HG03097 (cell line): Measurements from ENCODE around the gene EXOC1.

Source experiments
- ATAC-seq: cut with Tn5 transposase; IDR thresholded peaks from one replicate; pipeline ENCODE4 v1.9.1; 2021; ENCODE audit not compliant: unreplicated experiment, low FRiP score

Gene EXOC1

GRCh38 chr4:55947254-55947882, 93.9 kb downstream of the EXOC1 start:
- ATAC-seq, result peak; percentile 26

GRCh38 chr4:55947912-55948725, 94.7 kb downstream of the EXOC1 start:
- no peak for ATAC-seq

- peak; percentile 71 for ATAC-seq
Measured at GRCh38 chr4:55948726-55949481, 95.5 kb downstream of the EXOC1 start, which contains the start of gene CEP135. CEP135 (plus strand) TSS chr4:55948945; CDS start chr4:55952131, 3,186 bp downstream.

- ATAC-seq, result no peak
Measured at GRCh38 chr4:55949482-55949802, 96.0 kb downstream of the EXOC1 start.

GRCh38 chr4:55951191-55951922, 97.9 kb downstream of the EXOC1 start:
- no peak for ATAC-seq
